PC-9 (cell line): ENCODE data around the gene ETFA. TPM values are rescaled to one million over a fixed set of nuclear protein-coding genes. Genes with fewer than 3 reads are reported as not detected.

Experiments used
- BruUV-seq: library from RNA; stranded (reverse); fragments of 400-500 nt; replicated peaks from 2 replicates; lab custom pipeline; 2021; lab: Mats Ljungman, UMichigan
- CTCF ChIA-PET: fragments of 300-600 bp; sonication (Branson Sonifier 250); formaldehyde crosslinking; loops from one replicate; lab custom pipeline; 2022; ENCODE audit warnings: antibody characterized with exemption; lab: Charles Lee
- POLR2A ChIA-PET: fragments of 300-600 bp; sonication (Branson Sonifier 250); formaldehyde crosslinking; loops from one replicate; lab custom pipeline; 2022; ENCODE audit warnings: antibody characterized with exemption; ENCODE audit not compliant: unreplicated experiment; lab: Charles Lee
- DNase-seq, 2 experiments: peaks; one replicate each; pipeline versions ENCODE4 v3.0.0 to v3.0.0-alpha.2; 2015 to 2022; ENCODE audit warnings: mixed read lengths in 1 of 2
- H2AFZ ChIP-seq: fragments of 200-600 bp; sonication (generic); 2 replicates; pipeline ENCODE4 v1.8.1; 2017; ENCODE audit warnings: antibody characterized with exemption
- H3F3A ChIP-seq: fragments of 200-600 bp; sonication (generic); 2 replicates; pipeline ENCODE4 v1.8.1; 2017; ENCODE audit warnings: antibody characterized with exemption, mild to moderate bottlenecking, low read depth; ENCODE audit not compliant: insufficient read depth
- H3K27ac ChIP-seq: fragments of 200-600 bp; sonication (generic); 2 replicates; pipeline ENCODE4 v1.6.1; 2016; ENCODE audit warnings: mixed run types
- H3K27me3 ChIP-seq: fragments of 200-600 bp; sonication (generic); 2 replicates; pipeline ENCODE4 v1.6.1; 2016; ENCODE audit warnings: low read depth, mixed run types; ENCODE audit not compliant: insufficient read depth
- H3K36me3 ChIP-seq: fragments of 200-600 bp; sonication (generic); 2 replicates; pipeline ENCODE4 v1.6.1; 2016; ENCODE audit warnings: low read depth, mixed run types
- H3K4me1 ChIP-seq: fragments of 200-600 bp; sonication (generic); replicated peaks from 2 replicates; pipeline ENCODE4 v1.6.1; 2016; ENCODE audit warnings: mixed run types; ENCODE audit not compliant: insufficient read depth
- H3K4me2 ChIP-seq: fragments of 200-600 bp; sonication (generic); 2 replicates; pipeline ENCODE4 v1.6.1; 2017; ENCODE audit warnings: mixed run types
- H3K4me3 ChIP-seq: fragments of 200-600 bp; sonication (generic); 2 replicates; pipeline ENCODE4 v1.6.1; 2016; ENCODE audit warnings: mixed run types
- H3K79me2 ChIP-seq: fragments of 200-600 bp; sonication (generic); 2 replicates; pipeline ENCODE4 v1.6.1; 2017; ENCODE audit warnings: low read depth, mixed run types
- H3K9me2 ChIP-seq: fragments of 200-600 bp; sonication (generic); 2 replicates; pipeline ENCODE4 v1.8.1; 2017; ENCODE audit warnings: mild to moderate bottlenecking; ENCODE audit not compliant: insufficient read depth
- H3K9me3 ChIP-seq: fragments of 200-600 bp; sonication (generic); 2 replicates; pipeline ENCODE4 v1.8.1; 2016; ENCODE audit warnings: low read depth; ENCODE audit not compliant: insufficient read depth
- H4K20me1 ChIP-seq: fragments of 200-600 bp; sonication (generic); 2 replicates; pipeline ENCODE4 v1.8.1; 2017; ENCODE audit not compliant: insufficient read depth
- CTCF ChIP-seq: fragments of 200-600 bp; sonication (generic); conservative IDR thresholded peaks from 2 replicates; pipeline ENCODE4 v1.6.1; 2017; ENCODE audit warnings: mixed run types, antibody characterized with exemption, mild to moderate bottlenecking, moderate library complexity
- EZH2 ChIP-seq: fragments of 200-600 bp; sonication (generic); IDR thresholded peaks from 2 replicates; pipeline ENCODE4 v1.8.0; 2017; ENCODE audit warnings: antibody characterized with exemption, low read depth
- intact Hi-C: fragments of 100-400 bp; cut with micrococcal nuclease; formaldehyde crosslinking; loops from one replicate; pipeline ENCODE4 v1.10.0; 2022; ENCODE audit not compliant: unreplicated experiment
- total RNA-seq: library from RNA; stranded (reverse); gene quantifications from 2 replicates; pipeline ENCODE4 v1.2.3, GENCODE V29; 2021

The ETFA gene
- total RNA-seq, 1 experiment from 2014 or later: 187 TPM

GRCh38 chr15:76278651-76279050 lies 32.6 kb downstream of the ETFA start:
- Histone ChIP-seq H3K27me3 (no peaks in the 10 kb centered on the region), H3K4me2 (no peak overlapping the region), H3K4me1 (no peaks in the 10 kb centered on the region), H3K9me2 (no peaks in the 10 kb centered on the region; the same call in 1 of the 2 replicates), H3K4me3 (no peak overlapping the region), H3K36me3 (peaks cover 24% of the 10 kb centered on the region; the same call in 1 of the 2 replicates), H4K20me1 (no peaks in the 10 kb centered on the region), H3K27ac (no peak overlapping the region), H3K9me3 (no peaks in the 10 kb centered on the region), H3K79me2 (no peaks in the 10 kb centered on the region), H2AFZ (no peak overlapping the region), H3F3A (peaks cover 9% of the 10 kb centered on the region)
- intact Hi-C loops: no loop called here
- no TSS peak for BruUV-seq
- CTCF ChIA-PET: no interaction called here
- no peak for DNase-seq
- no peak for TF ChIP-seq EZH2
- TF ChIP-seq CTCF: no peak
- POLR2A ChIA-PET: interaction anchor here (0.5 kb wide), 1 partner anchor 827 kb away, joined by 3 read pairs; no protein-coding TSS in a partner anchor

- H4K20me1 ChIP-seq: peaks cover 4% of the 10 kb centered on the region; the same call in 1 of the 2 replicates
Observed at GRCh38 chr15:76274821-76275220, 36.4 kb downstream of the ETFA start.

GRCh38 chr15:76274226-76274625 lies 37.0 kb downstream of the ETFA start:
- ChIA-PET CTCF (no interaction called here), POLR2A (no interaction called here)
- TF ChIP-seq CTCF (no peak), EZH2 (no peak)
- H2AFZ ChIP-seq: no peak overlapping the region
- H3K9me3 ChIP-seq: no peaks in the 10 kb centered on the region
- H3K9me2 ChIP-seq: no peaks in the 10 kb centered on the region; the same call in 1 of the 2 replicates
- no peak overlapping the region for H3K27ac ChIP-seq
- no peak for DNase-seq
- H3K36me3 ChIP-seq: peaks cover 40% of the 10 kb centered on the region
- no peak overlapping the region for H3K4me3 ChIP-seq
- H3K79me2 ChIP-seq: no peaks in the 10 kb centered on the region; the same call in 1 of the 2 replicates
- intact Hi-C loops: no loop called here
- no peaks in the 10 kb centered on the region; the same call in none of the 2 replicates for H3F3A ChIP-seq
- H3K4me1 ChIP-seq: no peaks in the 10 kb centered on the region
- BruUV-seq: no TSS peak
- H3K4me2 ChIP-seq: no peak overlapping the region
- no peaks in the 10 kb centered on the region for H3K27me3 ChIP-seq
- peaks cover 4% of the 10 kb centered on the region; the same call in 1 of the 2 replicates for H4K20me1 ChIP-seq

More at GRCh38 chr15:76274821-76275220, 36.4 kb downstream of the ETFA start:
- DNase-seq: no peak
- ChIA-PET POLR2A (no interaction called here), CTCF (no interaction called here)
- intact Hi-C loops: no loop called here
- H2AFZ ChIP-seq: no peak overlapping the region
- no peaks in the 10 kb centered on the region; the same call in 1 of the 2 replicates for H3K9me2 ChIP-seq
- BruUV-seq: no TSS peak
- H3K4me3 ChIP-seq: no peak overlapping the region
- H3K79me2 ChIP-seq: no peaks in the 10 kb centered on the region; the same call in 1 of the 2 replicates
- no peaks in the 10 kb centered on the region for H3K4me1 ChIP-seq
- TF ChIP-seq EZH2: no peak
- TF ChIP-seq CTCF: no peak
- H3K36me3 ChIP-seq: peaks cover 34% of the 10 kb centered on the region
- H3K27ac ChIP-seq: no peak overlapping the region
- no peaks in the 10 kb centered on the region for H3K27me3 ChIP-seq
- no peaks in the 10 kb centered on the region for H3K9me3 ChIP-seq
- H3F3A ChIP-seq: no peaks in the 10 kb centered on the region; the same call in none of the 2 replicates
- no peak overlapping the region for H3K4me2 ChIP-seq
